ENCODE data around the gene TSPAN32.
"Not testable (repeated sequence)": the region's sequence is repeated elsewhere in the genome, so short reads cannot be mapped to it uniquely, and the experiment has no call there.

Gene TSPAN32

GRCh38 chr11:2363577-2364370 lies 62.0 kb downstream of the TSPAN32 start:
- DNase-seq (ENCODE audit: low read depth in 2 of 2) = no peak

GRCh38 chr11:2364386-2364785 lies 62.6 kb downstream of the TSPAN32 start:
- not testable (repeated sequence) for DNase-seq (ENCODE audit: low read depth in 2 of 2)

GRCh38 chr11:2365571-2366210 lies 63.9 kb downstream of the TSPAN32 start:
- DNase-seq (ENCODE audit: low read depth in 2 of 2) = no peak

- no peak for DNase-seq (ENCODE audit: low read depth in 2 of 2)
Observed at GRCh38 chr11:2366276-2366675, 64.5 kb downstream of the TSPAN32 start.

- DNase-seq (ENCODE audit: low read depth in 2 of 2) = no peak
Observed at GRCh38 chr11:2366733-2367132, 64.9 kb downstream of the TSPAN32 start.

GRCh38 chr11:2367266-2368160 lies 65.7 kb downstream of the TSPAN32 start:
- no peak for DNase-seq (ENCODE audit: low read depth in 2 of 2)

All from stimulated activated CD8-positive, alpha-beta memory T cell treated with anti-CD3 and anti-CD28 coated beads, Interleukin-7, amount 100 ng/mL, for 4 hours (primary cell).